GM19043 (cell line): ENCODE results near the gene BLOC1S1.
A peak's percentile ranks its signal among the peaks of the same experiment; 100 is the strongest.

Source experiments
- ATAC-seq: cut with Tn5 transposase; IDR thresholded peaks from one replicate; pipeline ENCODE4 v1.9.1; 2021; ENCODE audit warnings: low read depth; ENCODE audit not compliant: unreplicated experiment

Gene BLOC1S1

DNA sequence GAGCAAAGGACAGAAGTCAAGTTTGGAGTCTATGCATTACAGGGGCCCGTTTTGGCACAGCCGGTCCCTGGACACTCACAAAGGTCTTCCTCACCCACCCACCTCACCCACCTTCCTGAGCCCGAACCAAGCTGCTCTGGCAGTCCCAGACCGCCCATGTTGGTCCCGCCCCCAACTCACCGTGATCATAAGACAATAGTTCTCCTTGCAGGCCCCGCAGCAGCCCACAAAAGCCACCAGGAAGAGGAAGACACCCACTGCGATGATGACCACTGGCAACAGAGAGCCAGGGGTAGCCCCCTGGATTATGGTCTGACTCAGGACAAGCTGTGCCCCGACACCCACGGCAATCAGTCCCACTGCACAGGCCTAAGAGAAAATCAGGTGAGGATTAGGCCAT is 11.1 kb downstream of the BLOC1S1 start:
- no peak for ATAC-seq

DNA sequence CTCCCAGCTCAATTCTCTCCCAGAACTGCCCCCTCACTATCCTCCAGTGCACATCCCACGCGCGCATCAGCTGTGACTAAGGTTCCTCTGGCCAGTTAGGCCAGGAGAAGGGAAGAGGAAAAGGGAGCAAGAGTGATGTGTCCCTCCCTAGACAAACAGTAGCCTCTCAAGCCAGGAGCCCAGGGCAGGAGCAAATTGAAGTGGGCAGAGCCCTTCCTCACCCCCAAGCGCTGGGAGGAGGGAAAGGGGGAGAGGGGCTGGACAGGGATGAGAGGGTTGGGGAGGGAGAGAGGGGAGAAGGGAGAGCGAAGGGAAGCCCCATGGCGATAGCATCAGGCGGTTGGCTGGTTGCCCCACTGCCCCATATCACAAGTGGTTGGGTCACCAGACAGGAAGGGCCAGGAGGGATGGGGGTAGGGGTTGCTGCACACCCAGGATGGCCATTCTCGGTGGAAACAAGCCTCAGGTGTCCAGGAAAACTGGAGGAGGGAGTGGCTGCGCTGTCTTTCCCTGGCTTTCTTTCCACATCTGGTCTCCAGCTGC is 11.9 kb downstream of the BLOC1S1 start:
- no peak for ATAC-seq

DNA sequence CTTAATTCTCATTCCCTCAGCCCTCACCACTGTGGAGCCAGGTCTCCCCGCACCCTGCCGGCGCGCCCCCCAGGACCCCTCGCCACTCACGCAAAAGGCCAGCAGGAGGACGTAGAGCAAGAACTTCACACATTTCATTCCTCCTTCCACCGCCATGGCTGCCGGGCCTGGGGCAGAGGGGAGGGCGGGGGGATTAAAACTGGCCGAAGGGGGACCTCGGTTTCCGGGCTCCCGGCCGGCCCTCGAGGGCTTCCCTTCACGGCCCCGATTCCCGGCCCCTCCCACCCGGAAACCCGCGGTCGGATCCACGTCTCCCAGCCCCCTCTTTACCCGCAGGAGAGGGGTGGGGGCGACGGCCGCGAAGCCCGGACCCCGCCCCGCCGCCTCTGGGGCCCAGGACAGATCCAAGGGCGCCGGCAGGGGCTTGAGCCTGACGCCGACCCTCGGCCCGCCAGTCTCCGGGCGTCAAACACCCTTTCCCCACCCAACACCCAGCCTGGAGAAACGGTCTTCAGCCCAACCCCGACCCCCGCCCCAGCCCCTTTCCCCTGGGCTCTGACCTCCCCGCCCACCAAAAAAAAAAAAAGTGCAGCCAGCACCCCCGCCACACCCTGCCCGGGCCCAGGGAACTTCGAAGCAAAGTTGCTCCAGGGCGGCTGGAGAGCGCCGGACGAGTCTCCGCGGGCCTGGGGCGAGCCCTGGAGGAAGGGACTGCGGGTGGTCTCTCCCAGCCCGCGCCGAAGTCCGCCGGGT is 12.5 kb downstream of the BLOC1S1 start:
- peak; percentile 8 for ATAC-seq

DNA sequence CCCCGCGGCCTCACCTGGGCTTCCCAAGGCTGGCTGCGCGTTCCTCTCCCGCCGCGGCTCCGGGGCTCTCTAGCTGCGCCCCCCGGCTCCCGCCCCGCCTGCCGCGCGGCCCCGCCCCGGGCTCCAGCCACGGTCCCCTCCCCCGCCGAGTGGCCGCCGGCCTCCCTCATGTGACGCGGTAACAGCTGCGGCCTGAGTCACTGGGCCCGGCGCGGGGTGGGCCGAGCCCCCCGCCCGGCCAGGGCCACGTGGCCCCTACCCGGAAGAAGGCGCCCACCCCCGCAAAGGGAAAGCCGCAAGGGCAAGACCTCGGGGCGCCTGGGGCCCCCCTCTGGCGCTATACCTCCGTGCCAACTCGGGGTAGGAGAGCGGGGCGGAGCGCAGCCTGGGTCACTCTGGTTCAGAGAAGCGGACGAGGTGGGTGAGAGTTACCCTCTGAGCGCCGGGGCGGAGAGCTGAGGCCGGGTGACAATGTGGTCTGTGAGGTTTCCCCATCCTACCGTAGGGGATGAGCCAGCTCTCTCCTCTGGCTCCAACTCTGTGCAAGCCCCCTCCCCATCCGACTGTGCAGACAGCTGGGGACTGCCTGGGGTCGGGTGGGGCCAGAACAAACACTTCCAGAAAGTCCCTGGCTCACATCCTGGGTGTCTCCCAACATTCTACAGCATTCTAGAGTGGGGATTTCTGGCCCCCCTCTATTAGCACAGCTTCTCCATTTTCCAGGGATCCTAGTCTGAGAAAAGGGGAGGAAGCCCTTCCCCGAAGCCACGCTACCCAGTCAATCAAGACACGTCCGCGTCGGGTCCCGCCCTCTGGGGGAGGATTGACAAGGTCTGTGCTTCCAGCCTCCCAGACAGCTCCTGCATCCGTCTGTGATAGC is 13.3 kb downstream of the BLOC1S1 start, which contains the start of gene CD63:
Gene CD63 (minus strand): TSS at position 71 of the 880 bp plus-strand sequence. CDS start 668 bp downstream, outside the sequence.
- peak; percentile 49 for ATAC-seq

DNA sequence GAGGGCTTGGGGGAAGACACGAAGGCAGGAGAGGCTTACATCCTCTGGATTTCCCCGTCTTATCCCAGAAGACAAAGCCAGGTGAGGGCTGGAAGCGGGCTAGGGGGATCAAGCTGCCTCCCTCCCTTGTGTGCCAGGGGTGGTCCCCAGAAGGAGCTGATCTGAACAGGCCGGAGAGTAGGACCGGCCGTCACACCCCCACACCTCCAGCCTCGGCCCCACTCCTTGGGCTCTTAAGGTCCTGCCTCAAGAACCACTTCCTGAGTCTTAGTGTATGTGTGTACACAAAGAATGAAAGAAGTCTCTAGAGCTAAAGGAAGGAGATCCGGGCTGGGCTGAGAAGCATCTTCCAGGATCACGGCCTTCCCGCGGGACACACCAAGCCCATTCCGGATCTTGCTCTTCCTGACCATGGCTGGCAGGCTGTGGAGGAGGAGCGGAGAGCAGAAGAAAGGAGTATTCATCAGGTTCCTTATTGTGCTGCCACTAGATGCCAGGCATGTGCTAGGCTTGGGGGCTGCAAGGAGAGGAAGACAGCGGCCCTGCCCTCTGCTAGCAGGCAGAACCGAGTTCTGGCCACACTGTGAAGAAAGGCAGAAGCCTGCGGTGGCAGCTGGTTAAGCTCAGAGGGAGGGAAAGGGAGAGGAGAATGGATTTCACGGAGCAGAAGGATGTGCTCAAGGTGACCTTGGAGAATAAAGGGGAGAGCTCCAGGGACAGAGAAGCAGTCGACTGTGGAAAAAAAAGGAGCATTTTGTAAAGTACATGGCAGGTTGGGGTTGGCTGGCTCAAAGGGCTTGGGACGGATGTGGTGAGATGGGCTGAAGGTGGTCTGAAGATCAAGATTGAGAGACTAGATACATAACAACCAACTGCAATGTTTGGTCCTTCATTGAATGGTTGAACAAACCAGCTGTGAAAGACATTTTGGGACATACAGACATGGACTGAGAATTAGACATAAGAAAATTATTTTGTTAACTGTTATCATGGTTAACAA is 14.3 kb downstream of the BLOC1S1 start:
- peak; percentile 49 for ATAC-seq

DNA sequence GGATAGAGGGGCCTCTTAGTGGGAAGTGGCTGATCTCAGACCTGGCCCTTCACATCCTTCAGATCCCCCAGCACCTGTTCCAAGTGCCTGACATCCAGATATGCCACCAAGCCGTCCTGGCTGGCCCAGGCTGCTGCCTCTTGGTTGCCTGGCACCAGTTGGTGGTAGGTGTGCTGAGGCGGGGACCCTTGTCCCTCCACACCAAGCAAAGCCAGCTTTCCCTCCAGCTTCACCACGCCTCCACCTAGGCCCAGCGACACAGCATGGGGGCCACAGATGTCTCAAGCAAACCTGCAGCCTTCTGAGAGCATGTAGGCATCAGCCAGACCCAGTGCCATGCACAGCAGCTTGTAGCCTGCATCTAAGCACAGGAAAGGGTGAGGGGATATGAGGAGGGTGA is 16.4 kb downstream of the BLOC1S1 start:
- no peak for ATAC-seq

DNA sequence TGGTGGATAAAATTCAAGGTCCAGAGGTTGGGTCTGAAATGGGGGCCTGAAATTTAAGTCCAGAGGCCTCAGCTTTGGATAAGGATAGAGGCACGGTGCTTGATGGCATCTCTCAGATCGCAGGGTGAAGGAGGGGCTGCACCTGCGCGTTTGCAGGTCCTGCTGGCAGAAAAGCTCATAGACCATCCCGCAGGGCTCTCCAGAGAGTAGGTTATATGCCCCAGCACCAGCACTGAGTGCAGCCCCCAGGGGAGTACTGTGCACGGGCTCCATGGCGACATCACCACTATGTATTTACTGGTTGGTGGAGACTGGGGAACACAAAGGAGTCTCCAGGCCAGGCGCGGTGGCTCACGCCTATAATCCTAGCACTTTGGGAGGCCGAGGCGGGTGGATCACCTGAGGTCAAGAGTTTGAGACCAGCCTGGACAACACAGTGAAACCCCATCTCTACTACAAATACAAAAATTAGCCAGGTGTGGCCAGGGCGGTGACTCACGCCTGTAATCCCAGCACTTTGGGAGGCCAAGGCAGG is 17.2 kb downstream of the BLOC1S1 start:
- ATAC-seq, result no peak

DNA sequence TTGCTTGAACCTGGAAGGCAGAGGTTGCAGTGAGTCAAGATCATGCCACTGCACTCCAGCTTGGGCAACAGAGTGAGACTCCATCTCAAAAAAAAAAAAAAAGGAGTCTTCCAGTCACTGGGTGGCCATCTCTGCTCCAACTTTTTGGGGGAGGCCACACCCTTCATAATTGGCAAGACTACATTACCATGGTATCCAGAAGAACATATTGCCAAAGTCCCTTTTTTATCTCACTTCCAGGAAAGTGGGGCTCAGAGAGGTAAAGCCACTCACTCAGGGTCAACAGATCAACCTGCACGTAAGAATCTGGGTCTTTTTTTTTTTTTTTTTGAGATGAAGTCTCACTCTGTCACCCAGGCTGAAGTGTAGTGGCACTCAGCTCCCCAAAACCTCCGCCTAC is 18.0 kb downstream of the BLOC1S1 start:
- no peak for ATAC-seq

DNA sequence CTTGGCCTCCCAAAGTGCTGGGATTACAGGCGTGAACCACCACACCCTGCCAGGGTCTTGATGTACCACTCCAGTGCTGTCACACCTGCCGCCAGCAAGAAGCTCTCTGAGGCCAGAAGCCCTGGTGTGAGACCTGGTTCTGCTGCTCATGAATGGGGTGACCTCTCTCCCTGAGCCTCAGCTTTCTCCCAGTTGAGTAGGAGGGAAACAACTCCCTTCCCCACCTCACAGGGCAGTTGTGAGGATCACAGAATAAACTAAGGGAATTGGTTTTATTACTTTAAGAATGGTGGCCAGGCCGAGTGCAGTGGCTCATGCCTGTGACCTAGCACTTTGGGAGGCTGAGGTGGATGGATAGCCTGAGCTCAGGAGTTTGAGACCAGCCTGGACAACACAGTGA is 18.7 kb downstream of the BLOC1S1 start:
- no peak for ATAC-seq

DNA sequence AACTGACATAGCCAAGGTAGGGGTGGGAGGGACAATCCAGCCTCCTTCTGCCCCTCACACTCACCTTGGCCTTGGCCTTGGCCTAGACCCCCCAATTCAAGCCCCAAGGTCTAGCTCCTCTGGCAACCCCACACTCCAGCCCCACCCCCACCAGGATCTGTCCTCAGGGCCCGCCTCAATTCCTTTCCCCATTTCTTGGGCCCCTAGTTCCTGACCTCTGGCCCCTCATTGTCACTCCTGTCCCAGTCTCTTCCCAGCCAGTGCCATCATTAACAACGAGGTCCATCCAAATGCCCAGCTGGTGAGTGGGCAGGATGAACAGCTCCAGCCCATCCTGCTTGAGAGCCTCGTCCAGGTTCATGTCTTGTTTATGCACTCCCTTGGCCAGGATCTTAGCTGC is 20.2 kb downstream of the BLOC1S1 start:
- ATAC-seq, result no peak

DNA sequence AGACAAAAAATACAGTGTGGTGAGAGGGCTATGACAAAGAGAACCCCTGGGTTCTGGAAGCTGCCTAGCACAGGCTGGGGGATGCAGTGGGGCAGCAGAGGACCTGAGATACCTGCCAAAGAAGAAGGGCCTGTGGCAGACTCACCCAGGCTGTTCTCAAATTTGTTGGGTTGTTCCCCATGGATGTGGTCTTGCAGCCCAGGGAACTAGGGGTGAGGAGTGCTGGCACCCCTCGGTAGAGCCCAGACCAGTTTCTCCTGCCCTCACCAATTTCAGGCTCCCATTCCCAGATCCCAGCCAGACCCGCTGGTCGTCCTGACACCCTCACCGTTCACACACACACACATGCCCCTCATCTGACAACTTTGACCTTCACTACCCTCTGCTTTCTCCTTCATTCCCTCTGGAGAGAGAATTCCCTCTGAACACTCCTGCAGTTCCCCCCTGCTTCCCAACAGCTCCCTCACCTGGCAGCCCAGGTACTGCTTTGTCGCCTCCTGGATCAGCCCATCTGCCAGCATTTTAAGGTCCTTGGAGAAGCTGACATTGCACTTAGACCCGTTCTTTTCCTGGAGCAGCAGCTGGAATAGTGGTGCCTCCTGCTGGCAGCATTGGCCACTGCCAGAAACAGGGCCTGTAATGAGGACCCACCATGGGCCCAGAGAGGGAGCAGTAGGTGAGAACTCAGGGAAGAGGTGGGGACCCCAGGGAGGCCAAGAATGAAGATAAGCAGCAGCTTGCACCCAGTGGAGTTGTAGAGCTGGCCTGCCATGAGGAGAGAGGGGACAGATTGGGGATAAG is 21.1 kb downstream of the BLOC1S1 start:
- ATAC-seq, result peak; percentile 39

DNA sequence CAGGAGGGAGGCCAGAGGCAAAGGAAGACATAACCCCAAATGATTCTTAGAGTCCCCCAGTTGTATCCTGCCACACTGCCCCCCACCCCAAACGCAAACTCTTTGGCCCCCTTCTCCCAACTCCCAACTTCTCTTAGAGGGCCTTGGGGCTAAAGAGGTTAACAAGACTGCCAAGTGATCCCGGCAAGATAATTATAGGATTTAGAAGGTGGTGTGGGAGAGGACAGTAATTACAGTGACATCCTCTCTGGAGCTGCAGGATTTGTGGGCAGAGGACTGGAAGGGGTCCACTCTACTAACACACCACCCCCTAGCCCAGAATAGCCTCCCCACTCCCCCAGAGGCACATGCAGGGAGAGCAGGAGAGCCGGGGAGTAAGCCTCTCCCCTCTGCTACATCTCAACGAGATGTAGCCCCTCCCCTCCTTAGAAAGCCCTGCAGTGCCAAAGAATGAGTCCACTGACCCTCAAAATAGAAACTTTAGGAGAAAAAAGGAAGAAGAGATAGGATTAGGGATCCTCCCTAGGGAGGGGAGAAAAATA is 21.8 kb downstream of the BLOC1S1 start:
- no peak for ATAC-seq

DNA sequence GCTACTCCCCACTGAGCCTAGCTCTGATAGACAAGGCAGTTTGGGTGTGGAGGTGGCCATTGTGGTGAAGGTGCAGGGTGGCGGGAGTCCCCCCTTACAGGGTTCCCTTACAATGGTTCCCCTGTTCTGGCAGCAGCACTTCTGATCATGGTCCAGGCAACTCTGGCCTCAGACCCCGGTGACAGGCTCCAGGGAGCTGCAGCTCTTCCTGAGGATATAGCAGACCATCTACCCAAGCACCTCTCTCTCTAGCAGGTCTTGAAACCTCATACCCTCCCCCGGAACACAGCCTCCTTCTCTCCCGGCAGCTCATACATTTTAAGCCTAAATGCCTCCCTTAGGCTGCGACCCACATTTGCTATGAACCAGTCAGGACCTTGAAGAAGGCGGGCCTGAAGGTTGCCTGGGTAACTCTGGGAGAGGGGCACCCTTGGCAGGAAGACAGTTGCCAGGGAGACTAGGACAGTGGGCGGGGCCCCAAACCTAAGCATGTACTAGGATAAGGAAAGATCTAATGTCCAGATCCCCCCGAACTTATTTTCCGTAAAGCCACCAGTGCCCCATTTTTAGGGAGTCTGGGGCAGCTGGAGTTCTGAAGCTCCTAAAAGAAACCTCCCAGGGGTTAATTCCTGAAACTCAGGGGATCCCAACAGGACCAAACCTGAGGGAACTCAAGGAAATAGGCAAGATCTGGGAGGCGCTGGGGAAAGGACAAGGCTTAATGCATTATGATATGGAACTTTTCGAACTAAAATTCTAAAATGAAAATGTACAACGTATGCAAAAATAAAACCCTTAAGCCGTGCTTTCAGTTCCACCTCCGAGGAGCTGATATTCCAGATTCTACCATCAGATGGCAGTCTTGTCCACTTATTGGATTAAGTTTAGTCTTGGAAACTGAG is 22.5 kb downstream of the BLOC1S1 start:
- peak; percentile 84 for ATAC-seq

DNA sequence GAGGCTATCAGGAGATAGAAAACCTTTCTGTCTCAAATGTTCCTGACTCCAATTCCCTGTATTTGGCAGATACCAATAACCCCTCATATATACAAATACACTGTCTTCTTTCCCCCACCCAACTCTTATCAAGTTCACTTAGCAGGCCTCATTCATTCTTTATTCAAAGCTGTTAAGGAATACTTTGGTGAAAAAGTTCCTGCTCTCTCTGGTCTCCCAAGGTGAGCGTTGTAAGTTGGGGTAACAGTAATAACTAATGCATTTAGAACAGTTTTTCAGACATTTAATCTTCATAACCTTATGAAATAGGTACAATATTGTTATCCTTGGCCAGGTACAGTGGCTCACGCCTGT is 23.2 kb downstream of the BLOC1S1 start:
- ATAC-seq, result no peak

DNA sequence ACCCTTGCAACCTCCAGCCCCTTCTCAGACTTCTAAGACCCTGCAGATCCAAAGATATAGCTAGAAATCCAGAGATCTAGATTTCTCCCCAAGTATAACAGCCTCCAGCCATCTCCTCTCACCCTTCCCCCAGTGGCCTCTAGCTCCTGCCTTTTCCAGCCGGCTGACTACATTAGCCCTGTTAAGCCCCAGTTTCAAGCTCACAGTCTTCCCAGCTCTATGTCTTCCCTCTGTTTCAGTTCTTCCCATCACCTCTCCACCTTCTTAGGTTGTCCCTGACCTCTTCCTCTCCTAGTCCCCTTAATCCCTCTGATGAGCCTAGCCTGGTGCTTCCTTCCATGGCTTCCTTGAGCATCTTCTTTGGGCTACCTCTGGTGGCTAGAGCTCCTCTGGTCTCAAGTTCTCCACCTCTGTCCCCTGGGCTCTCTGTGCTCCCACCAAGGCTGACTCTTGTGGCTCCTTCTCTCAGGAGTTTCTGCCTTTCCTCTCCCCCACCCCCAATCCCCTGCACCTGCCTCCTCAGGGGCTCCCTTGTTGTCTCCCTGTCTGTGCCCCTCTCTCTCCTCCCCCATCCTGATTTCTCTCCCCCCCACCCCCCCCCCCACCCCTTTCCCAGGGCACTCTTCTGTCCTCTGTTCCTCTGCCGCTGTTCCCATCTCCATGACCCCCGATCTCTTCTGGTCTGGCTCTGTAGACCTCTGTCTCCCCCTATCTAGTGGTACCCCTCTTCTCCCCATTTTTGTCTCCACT is 26.3 kb downstream of the BLOC1S1 start:
- no peak for ATAC-seq

DNA sequence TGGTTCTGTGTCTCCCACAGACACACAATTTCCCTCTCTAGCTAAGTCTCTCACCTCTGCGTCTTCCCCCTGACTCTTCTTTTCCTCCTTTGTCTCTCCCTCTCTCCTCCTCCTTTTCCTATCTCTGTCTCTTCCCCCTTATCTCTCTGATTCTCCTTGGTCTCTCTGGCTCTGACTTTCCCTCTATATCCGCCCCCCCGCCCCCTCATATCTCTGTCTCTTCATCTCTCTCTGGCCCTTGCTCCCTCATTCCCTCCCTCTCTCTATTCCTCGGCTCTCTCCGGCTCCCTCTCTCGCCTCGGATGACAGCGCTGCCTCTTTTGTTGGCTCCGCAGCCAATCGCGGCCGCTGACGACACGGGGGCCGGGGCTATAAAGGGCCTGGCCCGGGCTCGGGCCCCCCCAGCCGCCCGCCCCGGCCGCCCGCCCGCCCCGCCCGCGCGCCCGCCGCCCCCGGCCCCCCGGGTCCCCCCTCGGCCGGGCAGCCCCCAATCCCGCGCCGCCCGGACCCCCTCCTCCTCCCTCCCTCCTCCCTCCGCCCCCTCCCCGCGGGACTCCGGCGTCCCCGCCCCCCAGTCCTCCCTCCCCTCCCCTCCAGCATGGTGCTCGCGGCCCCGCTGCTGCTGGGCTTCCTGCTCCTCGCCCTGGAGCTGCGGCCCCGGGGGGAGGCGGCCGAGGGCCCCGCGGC is 27.0 kb downstream of the BLOC1S1 start, which contains the start of gene GDF11:
Gene GDF11 (plus strand): TSS at position 404 of the 687 bp plus-strand sequence. CDS start 195 bp downstream, at position 599.
- ATAC-seq, result peak; percentile 31
